IPS DF 4.7 (cell line): ENCODE data around the gene CLDN9.

ENCODE experiments used
- DNase-seq: peaks from one replicate; pipeline ENCODE4 v3.0.0-alpha.2; 2013; ENCODE audit warnings: low spot score; ENCODE audit errors: extremely low read depth

Gene CLDN9

DNA sequence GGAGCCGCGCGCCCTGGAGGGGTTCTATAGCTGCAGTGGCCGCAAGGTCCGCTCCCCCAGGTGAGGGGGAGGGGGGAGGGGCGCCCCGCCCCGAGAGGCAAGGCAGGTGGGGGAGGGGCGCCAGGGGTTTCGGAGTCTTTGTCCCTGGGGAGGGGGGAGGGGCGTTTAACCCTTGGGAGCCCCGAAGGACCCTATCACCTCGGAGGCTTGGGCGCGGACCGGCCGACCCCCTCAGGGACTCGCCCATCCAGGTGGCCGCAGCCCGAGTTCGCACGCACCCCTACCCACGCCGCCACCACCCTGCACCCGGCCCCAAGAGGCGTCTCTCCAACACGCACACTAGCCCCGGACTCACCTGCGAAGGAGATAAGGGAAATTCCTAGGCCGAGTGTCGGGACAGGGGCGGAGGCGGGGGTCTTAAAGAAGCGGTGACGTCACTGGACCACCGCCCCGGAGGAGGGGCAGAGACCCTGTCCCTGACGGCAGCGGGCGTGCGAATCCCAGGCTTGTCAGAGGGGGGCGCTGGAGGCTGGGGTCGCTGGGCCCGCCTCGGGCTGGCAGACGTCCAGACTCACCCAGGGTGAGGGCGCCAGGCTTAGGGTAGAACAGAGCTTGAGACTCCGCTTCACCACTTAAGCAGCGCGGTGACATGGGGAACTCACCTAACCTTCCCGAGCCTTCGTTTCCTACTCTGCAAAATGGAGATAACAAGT lies 5.2 kb downstream of the CLDN9 start, which contains the start of gene CLDN6:
CLDN6 (minus strand) TSS at position 390 of the 713 bp plus-strand sequence. CDS start 2,162 bp downstream, outside the sequence.
- DNase-seq, result no peak

DNA sequence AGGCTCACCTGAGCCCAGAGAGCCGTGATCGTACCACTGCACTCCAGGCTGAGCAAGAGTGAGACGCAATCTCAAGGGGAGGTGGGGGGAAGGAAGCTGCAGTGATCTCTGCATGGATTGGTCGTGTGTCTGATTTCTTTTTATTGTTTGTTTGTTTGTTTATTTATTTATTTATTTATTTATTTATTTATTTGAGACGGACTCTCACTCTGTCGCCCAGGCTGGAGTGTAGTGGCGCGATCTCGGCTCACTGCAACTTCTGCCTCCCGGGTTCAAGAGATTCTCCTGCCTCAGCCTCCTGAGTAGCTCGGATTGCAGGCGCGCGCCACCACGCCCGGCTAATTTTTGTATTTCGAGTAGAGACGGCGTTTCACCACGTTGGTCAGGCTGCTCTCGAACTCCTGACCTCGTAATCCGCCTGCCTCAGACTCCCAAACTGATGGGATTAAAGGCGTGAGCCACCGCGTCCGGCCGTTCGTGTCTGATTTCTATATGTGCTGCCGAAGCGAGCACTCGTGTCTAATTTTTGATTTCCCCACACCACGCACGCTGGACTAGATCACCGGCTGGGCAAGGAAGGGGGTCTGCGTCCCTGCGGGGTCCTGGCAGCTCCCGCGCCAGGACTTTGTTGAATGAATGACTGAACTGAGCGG lies 7.0 kb downstream of the CLDN9 start:
- DNase-seq, result no peak

DNA sequence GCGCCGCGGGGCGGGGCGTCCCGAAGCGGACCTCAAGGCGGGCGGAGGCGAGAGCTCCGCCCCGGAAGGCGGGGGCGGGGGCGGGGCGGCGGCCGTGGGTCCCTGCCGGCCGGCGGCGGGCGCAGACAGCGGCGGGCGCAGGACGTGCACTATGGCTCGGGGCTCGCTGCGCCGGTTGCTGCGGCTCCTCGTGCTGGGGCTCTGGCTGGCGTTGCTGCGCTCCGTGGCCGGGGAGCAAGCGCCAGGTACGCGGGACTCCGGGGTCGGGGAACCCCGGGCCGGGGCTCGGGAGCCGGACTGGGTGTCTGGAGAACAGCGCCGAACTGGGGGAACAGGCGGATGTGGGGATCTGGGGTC lies 7.5 kb downstream of the CLDN9 start, which contains the start of gene TNFRSF12A:
TNFRSF12A (plus strand) TSS at position 122 of the 357 bp plus-strand sequence; CDS start at position 152, 30 bp downstream.
- no peak for DNase-seq

DNA sequence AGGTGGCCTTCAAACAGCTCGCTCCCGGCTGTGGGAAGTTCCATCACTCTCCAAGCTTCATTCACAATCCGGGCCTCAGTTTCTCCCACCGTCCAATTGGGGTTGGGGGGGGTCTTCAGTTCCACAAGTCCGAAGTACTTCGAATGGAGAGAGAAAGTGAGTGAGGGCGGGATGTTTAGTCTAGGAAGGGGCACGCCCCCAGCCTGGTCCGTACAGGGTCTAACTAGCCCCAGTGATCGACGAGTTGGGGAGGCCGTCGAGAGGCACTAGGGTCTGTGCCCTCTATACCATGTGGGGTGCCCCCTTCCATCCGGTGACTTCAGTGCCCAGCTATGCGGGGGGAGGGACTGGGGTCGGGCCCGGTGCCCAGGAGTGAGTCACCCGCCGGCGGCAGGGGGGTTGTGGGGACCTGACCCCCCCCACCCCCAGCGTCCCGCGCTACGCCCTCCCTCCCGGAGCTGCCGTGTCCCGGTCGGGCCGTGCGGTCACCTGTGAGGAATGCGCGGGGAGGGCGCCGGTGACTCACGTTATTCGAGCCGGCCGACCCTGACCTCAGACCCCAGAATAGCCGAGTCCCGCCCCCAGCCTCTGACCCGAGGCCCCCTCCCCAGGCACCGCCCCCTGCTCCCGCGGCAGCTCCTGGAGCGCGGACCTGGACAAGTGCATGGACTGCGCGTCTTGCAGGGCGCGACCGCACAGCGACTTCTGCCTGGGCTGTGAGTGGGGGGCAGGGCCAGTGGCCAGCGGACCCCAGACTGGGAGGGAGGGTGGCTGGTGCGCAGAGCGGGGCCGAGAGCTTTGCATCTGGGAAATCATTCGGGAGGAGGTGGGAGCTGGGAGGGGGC lies 8.1 kb downstream of the CLDN9 start:
- no peak for DNase-seq

DNA sequence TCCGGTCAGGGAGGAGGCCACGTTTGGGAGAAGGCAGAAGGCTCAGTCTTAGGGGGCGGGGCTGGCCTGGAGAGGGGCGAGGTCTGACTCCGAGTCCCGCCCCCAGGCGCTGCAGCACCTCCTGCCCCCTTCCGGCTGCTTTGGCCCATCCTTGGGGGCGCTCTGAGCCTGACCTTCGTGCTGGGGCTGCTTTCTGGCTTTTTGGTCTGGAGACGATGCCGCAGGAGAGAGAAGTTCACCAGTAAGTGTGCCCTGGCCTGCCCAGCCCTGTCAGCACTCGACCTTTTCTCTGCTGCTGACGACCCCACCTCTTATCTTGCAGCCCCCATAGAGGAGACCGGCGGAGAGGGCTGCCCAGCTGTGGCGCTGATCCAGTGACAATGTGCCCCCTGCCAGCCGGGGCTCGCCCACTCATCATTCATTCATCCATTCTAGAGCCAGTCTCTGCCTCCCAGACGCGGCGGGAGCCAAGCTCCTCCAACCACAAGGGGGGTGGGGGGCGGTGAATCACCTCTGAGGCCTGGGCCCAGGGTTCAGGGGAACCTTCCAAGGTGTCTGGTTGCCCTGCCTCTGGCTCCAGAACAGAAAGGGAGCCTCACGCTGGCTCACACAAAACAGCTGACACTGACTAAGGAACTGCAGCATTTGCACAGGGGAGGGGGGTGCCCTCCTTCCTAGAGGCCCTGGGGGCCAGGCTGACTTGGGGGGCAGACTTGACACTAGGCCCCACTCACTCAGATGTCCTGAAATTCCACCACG lies 8.9 kb downstream of the CLDN9 start:
- no peak for DNase-seq

DNA sequence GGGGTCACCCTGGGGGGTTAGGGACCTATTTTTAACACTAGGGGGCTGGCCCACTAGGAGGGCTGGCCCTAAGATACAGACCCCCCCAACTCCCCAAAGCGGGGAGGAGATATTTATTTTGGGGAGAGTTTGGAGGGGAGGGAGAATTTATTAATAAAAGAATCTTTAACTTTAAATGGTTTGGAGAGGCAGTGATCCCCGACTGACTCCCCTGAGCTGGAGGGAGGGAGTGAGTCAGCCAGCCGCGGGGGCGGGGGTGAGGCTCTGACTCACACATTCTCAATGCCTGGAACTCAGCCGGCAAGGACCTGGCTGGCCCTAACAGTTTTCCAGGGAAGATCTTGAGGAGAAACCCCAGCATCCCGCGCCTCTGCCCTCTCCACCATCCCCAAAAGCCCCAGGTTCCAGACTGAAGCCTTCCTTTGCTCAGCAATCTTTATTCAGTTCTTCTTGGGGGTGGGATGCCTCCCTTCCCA lies 9.5 kb downstream of the CLDN9 start:
- DNase-seq, result no peak

DNA sequence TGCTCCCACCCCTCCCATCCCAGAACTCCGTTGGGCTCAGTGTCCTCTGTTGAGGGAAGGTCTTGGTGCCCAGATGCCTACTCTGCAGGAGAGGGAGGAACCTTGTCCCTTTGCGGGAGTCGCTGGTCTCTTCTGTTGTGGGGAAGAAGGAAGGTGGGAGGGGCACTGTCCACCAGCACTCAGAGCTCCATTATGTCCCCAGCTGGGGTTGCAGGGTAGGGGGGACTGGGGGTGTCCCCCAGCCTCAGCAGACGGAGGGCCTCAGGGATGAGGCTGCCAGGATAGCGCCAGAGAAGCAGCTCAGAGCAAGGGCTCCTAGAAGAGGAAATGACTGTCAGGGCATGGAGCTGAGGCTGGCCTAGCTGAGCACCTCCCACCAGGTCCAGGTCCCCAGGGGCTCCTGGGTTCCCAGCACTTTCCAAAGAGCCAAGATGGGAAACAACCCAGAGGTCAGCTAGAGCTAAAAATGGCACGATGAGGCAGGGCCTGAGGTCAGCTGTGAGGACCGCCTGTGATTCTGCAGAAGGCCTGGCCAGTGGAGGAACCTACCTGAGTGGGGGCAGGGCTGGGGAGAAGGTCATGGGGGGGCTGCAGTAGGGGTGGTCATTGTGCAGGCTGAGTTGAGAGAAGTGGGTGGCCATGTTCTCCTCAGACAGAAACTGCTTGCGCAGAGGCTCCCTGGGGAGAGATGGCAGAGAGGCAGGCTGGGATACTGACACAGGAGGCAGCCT lies 10.1 kb downstream of the CLDN9 start:
- no peak for DNase-seq

DNA sequence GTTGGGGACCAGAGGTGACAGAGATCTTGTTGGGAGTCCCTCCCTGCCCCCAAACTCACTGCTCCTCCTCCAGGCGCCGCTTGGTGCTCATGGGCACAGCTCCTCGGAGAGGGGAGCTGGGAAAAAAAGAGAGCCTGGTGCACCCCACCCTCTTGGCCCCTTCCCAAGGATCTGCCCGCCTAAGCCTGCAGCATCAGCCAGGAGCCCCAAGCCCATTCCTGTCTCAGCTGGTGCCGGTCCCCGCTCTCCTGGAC lies 10.6 kb downstream of the CLDN9 start:
- DNase-seq, result no peak

DNA sequence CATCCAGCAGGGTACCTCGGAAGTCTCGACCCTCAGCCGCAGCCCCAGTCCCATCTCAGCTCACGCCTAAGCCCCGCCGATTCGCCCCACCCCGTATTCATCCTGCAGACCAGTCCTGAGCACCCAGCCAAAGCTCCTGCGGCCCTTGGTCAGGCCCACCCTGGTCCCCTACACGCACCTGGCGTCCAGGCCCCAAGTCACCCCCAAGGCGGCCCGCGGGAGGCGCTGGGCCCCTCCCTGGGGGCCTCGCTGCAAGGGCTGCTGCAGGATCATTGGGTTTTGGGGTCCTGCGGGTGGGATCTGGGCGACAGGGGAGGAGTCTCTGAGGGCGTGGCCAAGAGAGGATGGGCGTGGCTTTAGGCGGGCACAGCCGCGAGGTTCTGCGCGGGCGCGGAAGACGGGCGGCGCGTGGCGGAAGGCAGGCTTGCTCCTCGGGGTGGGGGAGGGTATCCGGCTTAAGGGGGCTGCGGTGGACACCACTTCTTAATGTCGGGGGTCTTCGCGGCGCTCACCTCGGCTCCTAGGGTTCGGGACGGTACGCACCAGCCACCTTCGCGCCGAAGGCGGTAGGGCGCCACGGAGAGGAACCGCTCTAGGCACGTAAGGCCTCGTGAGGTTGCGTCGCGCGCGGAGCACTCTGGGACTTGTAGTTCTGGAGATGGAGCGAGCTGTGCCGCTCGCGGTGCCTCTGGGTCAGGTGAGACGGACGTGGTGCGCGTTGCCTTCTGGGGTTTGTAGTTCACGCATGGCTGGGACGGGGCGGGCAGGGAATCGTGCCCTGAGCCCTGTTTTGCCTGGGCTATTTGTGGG lies 11.2 kb downstream of the CLDN9 start, which contains the start of the genes HCFC1R1 and THOC6:
HCFC1R1 (minus strand) TSS at position 274 of the 810 bp plus-strand sequence; CDS start at position 273, 1 bp downstream.
THOC6 (plus strand) TSS at position 367 of the 810 bp plus-strand sequence; CDS start at position 659, 292 bp downstream.
- DNase-seq, result no peak

DNA sequence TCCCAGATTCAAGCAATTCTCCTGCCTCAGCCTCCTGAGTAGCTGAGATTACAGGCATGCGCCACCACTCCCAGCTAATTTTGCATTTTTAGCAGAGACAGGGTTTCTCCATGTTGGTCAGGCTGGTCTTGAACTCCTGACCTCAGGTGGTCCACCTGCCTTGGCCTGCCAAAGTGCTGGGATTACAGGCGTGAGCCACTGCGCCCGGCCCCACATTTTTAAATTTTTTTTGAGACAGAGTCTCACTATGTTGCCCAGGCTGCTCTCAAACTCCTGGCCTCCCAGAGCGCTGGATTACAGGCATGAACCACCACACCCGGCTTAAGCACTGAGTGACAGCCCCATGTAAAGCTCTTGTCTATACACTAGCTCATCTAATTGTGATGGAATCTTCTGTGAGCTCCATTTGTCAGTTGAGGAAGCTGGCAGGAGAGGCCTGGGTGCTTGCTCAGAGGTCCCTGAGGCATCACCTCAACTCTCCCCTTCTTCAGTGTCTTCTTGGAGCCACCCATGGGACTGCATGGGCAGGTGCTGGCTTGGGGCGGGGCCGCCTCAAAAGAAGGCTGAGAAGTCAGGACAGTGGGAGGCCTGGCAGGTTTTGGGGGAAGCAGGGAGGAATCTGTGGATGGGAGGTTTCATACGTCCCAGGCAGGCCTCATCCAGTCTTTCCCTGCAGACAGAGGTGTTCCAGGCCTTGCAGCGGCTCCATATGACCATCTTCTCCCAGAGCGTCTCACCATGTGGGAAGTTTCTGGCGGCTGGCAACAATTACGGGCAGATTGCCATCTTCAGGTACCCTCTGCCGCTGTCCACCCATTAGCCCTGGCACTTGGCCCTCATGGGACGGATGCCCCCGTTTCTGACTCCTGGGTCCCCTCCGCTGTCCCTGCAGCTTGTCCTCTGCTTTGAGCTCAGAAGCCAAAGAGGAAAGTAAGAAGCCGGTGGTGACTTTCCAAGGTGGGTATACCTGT lies 12.6 kb downstream of the CLDN9 start:
- no peak for DNase-seq

DNA sequence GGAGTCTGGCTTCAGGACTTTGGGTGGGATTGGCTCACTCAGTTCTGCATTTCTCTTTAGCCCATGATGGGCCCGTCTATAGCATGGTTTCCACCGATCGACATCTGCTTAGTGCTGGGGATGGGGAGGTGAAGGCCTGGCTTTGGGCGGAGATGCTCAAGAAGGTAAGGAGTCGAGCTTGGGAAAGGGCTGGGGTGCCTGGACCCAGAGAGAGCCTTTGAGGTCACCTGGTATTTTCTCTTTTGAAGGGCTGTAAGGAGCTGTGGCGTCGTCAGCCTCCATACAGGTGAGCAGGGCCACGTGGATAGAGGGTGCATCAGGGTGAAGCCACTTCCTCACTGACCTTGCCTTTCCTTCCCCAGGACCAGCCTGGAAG lies 13.3 kb downstream of the CLDN9 start:
- no peak for DNase-seq

DNA sequence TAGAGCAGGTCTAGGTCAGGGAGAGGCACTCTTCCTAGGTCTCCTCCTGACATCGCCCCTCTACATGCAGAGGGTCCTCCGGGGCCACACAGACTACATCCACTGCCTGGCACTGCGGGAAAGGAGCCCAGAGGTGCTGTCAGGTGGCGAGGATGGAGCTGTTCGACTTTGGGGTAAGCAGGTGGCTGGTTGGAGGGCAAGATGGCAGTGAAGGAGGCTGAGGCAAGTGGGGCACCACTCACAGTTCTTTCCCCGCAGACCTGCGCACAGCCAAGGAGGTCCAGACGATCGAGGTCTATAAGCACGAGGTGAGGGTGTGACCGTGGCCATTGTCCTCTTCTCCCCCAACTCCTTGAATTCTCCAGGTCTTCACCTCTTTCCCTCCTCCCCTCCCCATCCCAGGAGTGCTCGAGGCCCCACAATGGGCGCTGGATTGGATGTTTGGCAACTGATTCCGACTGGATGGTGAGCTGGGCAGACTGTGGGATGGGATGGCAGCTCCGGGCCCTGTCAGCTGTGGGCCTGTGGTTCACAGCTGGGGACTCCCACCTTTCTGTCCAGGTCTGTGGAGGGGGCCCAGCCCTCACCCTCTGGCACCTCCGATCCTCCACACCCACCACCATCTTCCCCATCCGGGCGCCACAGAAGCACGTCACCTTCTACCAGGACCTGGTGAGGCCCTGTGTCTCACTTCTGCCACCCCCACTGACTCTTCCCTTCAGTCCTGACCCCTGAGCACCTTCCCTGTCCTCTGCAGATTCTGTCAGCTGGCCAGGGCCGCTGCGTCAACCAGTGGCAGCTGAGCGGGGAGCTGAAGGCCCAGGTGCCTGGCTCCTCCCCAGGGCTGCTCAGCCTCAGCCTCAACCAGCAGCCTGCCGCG lies 14.1 kb downstream of the CLDN9 start:
- DNase-seq, result no peak

DNA sequence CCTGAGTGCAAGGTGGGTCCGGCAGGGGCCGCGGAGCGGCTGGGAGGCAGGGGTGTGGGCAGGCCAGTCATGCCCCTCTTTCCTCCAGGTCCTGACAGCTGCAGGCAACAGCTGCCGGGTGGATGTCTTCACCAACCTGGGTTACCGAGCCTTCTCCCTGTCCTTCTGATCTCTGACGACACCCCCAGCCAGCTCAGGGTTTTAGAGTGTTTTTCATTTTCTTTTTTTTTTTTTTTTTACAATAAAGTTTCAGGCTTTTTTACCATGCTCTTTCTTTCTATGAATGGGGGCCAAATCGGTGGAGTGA lies 14.7 kb downstream of the CLDN9 start:
- no peak for DNase-seq

DNA sequence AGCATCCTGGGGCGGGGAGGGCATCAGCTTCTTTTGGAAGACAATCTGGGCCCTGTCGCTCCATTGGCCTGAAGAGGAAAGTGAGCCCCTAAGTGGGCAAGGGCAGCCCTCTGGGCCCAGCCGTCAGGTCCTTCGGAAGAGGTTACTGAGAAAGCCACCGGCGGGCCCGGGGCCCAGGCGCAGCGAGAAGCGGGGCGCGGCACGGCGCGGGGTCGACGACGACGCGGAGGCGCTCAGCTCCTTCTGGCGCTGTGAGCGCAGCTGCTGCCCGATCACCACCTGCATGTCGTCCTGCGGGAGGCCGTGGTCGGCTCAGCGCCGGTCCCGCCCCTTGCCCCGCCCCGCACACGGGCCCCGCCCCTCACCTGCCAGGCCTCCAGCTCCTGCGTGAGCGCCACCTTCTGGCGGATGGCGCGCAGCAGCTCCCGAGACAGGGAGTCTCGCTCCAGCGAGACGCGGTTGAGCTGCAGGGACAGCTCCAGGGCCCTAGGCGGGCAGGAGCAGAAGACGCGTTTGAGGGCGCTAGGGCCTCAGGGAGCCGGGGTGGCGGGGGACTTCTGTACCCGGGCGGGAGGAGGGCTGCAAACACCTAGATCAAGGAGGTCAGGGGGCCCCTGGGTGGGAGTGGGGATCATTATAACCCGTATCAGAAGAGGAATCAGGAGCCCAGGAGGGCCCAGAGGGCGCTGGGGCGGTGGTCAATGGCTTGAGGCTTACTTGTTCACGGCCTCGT lies 15.4 kb downstream of the CLDN9 start:
- DNase-seq, result no peak

DNA sequence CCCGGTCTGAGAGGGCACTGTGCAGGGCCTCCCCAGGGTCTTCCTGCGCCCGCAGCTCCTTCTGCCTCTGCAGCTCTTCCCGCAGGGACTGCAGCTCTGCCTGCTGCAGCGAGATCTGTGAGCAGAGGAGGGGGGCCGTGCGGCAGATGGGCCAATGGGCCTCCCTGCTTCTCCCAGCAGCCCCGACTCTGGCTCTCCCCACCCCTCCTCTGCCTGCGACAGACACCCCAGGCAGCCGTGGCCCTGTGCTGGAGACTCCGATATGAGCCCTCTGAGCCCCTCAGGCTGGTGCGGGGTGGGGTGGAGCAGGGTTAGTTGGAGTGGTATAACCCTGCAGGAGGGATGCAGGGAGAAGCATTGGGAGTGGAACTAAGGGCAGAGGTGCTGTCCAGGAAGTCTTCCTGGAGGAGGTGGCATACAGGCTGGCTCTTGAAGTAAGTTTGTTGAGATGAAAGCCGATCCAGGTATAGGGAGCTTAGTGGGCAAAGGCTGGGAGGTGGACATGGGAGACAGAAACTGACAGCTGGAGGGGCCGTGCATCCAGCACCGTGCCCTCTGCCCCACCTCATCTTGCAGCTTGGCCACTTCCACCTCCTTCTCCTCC lies 16.1 kb downstream of the CLDN9 start:
- no peak for DNase-seq

DNA sequence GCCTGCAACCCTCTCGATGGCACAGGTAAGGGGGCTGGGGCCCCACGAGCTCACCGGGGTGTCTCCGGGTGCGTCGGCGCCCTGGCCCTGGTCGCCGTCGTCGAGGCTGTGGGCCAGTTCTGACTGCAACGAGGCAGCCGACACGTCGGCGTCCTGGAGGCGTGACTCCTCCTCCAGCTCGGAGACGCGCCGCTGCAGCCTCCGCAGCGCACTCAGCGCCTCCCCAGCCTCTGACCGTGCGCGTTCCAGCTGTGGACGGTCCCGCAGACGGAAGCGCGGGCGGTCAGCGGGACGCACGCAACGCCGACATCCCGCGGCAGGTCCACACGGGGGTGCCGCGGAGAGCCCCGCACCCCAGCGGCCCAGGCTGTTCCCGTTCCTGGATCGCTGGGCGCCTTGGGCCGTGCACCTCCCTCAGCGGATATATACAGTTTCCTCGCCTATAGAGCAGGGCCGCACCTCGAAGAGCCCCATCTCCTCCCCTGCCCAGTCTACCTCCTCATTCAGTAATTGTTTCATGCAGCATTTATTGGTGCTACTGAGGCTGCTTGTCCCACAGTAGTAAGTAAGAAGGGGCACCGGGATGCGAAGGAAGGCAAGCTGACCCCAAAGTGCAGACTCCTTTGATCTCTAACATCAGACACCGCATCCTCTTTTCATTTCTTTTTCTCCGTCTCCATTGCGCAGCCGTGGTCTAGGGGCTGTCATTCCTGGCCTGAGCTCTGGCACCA lies 16.9 kb downstream of the CLDN9 start:
- no peak for DNase-seq
